HepG2 (cell line): ENCODE data around the gene LITAF. TPM values are rescaled to one million over a fixed set of nuclear protein-coding genes. Genes with fewer than 3 reads are reported as not detected.

Experiments used
- DR1 ChIP-seq: sonication (generic); formaldehyde crosslinking; IDR thresholded peaks from 2 replicates; pipeline ENCODE4 v1.8.0; 2021; ENCODE audit warnings: mild to moderate bottlenecking, missing genetic modification reagents, inconsistent platforms
- SIX4 ChIP-seq: sonication (generic); formaldehyde crosslinking; IDR thresholded peaks from 2 replicates; pipeline ENCODE4 v1.4.0; 2020; ENCODE audit warnings: missing genetic modification reagents
- TBP ChIP-seq: sonication (generic); formaldehyde crosslinking; IDR thresholded peaks from 2 replicates; pipeline ENCODE4 v1.5.0; 2020; ENCODE audit warnings: missing genetic modification reagents
- YEATS2 ChIP-seq: sonication (generic); formaldehyde crosslinking; IDR thresholded peaks from 2 replicates; pipeline ENCODE4 v1.4.0; 2020; ENCODE audit warnings: missing genetic modification reagents, borderline replicate concordance
- ZBTB8A ChIP-seq: sonication (generic); formaldehyde crosslinking; IDR thresholded peaks from 2 replicates; pipeline ENCODE4 v1.4.0; 2020; ENCODE audit warnings: mild to moderate bottlenecking, low read depth, missing genetic modification reagents, borderline replicate concordance
- ZNF33A ChIP-seq: sonication (generic); formaldehyde crosslinking; IDR thresholded peaks from 2 replicates; pipeline ENCODE4 v1.5.1; 2020; ENCODE audit warnings: missing genetic modification reagents, mild to moderate bottlenecking, moderate library complexity, borderline replicate concordance
- ZSCAN9 ChIP-seq: IDR thresholded peaks from 2 replicates; pipeline ENCODE4 v1.6.1; 2016; ENCODE audit warnings: borderline replicate concordance
- polyA plus RNA-seq, 8 experiments: library from polyadenylated mRNA; depleted of rRNA in 3 of 8; stranded (reverse) in 7 of 8; unstranded in 1 of 8; fragments of >200 nt; fragmentation: Illumina TruSeq in 4 of 8; extraction: Trizol in 4 of 8; gene quantifications; 2 replicates each; pipeline versions ENCODE4 v1.2.1 to v1.2.3, GENCODE V29; 2011 to 2016; ENCODE audit warnings: low read depth in 4 of 8, missing spikeins in 1 of 8, mixed read lengths in 1 of 8; ENCODE audit not compliant: insufficient read depth in 1 of 8
- total RNA-seq, 5 experiments: library from RNA; depleted of rRNA; stranded (reverse); fragments of >200 nt; fragmentation: Illumina TruSeq; extraction: Trizol; gene quantifications; 2 replicates each; pipeline ENCODE4 v1.2.3, GENCODE V29; 2016; ENCODE audit warnings: low read depth in 1 of 5
- TF ChIP-seq, protein P1 (sequence below): sonication (generic); formaldehyde crosslinking; IDR thresholded peaks from 2 replicates; pipeline ENCODE4 v1.5.0; 2020; ENCODE audit warnings: mild to moderate bottlenecking, missing genetic modification reagents, borderline replicate concordance
- TF ChIP-seq, protein P2 (sequence below): sonication (generic); formaldehyde crosslinking; IDR thresholded peaks from 2 replicates; pipeline ENCODE4 v1.4.0; 2020; ENCODE audit warnings: missing genetic modification reagents, borderline replicate concordance
- TF ChIP-seq, protein P3 (sequence below): sonication (generic); formaldehyde crosslinking; conservative IDR thresholded peaks from 2 replicates; pipeline ENCODE4 v1.4.0; 2020; ENCODE audit warnings: missing genetic modification reagents
- TF ChIP-seq, protein P4 (sequence below): sonication (generic); formaldehyde crosslinking; IDR thresholded peaks from 2 replicates; pipeline ENCODE4 v1.4.0; 2020; ENCODE audit warnings: missing genetic modification reagents

Gene LITAF
- total and polyA plus RNA-seq, 2 of the 13 experiments (the other 11 are each of a cell fraction or from before 2014, with no cell fraction given) = 80.1 to 141 TPM

DNA sequence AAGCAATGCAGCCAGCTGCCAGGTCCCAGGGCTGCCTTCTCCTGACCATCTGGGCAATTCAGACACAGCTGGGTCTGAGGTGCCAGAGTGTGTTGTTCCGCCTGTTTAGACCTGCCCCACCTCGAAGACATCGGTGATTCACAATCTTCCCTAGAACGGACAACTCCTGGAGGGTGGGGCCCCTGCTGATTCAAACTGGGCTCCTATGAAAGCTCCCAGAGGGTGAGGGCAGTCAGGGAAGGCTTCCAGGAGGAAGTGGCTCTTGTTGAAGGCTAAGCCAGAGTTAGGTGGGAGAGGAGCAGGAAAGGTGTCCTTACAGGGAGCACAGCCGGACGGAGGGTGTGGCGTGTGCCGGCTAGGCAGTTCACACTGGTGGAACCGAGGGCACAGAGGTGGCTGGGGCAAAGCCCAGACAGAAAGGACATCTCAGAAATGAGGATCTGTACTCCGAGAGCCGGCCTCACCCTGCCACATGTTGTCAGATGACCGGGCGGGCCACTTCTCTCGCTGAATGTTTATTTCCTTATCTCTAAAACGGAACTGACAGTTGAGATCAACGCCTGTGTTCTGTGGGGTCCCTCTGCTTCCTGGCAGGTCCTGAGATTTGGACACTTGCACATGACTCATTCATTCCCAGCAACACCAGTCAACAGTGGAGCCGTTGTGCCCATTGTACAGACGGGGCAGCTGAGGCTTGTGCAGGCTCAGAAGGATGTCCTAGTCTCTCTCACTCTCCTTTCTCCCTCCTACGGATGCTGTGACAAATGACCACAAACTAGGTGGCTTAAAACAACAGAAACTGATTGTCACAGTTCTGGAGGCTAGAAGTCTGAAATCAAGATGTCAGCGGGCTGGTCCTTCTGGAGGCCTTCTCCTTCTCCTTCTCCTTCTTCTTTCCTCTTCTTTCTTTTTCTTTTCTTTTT is 26.9 kb upstream of the LITAF start (continued):
- TF ChIP-seq, protein P1, sequence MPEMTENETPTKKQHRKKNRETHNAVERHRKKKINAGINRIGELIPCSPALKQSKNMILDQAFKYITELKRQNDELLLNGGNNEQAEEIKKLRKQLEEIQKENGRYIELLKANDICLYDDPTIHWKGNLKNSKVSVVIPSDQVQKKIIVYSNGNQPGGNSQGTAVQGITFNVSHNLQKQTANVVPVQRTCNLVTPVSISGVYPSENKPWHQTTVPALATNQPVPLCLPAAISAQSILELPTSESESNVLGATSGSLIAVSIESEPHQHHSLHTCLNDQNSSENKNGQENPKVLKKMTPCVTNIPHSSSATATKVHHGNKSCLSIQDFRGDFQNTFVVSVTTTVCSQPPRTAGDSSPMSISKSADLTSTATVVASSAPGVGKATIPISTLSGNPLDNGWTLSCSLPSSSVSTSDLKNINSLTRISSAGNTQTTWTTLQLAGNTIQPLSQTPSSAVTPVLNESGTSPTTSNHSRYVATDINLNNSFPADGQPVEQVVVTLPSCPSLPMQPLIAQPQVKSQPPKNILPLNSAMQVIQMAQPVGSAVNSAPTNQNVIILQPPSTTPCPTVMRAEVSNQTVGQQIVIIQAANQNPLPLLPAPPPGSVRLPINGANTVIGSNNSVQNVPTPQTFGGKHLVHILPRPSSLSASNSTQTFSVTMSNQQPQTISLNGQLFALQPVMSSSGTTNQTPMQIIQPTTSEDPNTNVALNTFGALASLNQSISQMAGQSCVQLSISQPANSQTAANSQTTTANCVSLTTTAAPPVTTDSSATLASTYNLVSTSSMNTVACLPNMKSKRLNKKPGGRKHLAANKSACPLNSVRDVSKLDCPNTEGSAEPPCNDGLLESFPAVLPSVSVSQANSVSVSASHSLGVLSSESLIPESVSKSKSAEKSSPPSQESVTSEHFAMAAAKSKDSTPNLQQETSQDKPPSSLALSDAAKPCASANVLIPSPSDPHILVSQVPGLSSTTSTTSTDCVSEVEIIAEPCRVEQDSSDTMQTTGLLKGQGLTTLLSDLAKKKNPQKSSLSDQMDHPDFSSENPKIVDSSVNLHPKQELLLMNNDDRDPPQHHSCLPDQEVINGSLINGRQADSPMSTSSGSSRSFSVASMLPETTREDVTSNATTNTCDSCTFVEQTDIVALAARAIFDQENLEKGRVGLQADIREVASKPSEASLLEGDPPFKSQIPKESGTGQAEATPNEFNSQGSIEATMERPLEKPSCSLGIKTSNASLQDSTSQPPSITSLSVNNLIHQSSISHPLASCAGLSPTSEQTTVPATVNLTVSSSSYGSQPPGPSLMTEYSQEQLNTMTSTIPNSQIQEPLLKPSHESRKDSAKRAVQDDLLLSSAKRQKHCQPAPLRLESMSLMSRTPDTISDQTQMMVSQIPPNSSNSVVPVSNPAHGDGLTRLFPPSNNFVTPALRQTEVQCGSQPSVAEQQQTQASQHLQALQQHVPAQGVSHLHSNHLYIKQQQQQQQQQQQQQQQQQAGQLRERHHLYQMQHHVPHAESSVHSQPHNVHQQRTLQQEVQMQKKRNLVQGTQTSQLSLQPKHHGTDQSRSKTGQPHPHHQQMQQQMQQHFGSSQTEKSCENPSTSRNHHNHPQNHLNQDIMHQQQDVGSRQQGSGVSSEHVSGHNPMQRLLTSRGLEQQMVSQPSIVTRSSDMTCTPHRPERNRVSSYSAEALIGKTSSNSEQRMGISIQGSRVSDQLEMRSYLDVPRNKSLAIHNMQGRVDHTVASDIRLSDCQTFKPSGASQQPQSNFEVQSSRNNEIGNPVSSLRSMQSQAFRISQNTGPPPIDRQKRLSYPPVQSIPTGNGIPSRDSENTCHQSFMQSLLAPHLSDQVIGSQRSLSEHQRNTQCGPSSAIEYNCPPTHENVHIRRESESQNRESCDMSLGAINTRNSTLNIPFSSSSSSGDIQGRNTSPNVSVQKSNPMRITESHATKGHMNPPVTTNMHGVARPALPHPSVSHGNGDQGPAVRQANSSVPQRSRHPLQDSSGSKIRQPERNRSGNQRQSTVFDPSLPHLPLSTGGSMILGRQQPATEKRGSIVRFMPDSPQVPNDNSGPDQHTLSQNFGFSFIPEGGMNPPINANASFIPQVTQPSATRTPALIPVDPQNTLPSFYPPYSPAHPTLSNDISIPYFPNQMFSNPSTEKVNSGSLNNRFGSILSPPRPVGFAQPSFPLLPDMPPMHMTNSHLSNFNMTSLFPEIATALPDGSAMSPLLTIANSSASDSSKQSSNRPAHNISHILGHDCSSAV (CRISPR knock-in tag) = no peak
- TF ChIP-seq ZBTB8A (no peak), TBP (CRISPR knock-in tag) (0 out of 2 replicates have a peak, but pooled peaks have one; percentile 29), ZSCAN9 (CRISPR knock-in tag) (peak; percentile 56; the same call in 1 of the 2 replicates), ZNF33A (CRISPR knock-in tag) (no peak), DR1 (CRISPR knock-in tag) (no peak), YEATS2 (CRISPR knock-in tag) (peak; percentile 29; the same call in 1 of the 2 replicates), SIX4 (CRISPR knock-in tag) (no peak)
- TF ChIP-seq, protein P2, sequence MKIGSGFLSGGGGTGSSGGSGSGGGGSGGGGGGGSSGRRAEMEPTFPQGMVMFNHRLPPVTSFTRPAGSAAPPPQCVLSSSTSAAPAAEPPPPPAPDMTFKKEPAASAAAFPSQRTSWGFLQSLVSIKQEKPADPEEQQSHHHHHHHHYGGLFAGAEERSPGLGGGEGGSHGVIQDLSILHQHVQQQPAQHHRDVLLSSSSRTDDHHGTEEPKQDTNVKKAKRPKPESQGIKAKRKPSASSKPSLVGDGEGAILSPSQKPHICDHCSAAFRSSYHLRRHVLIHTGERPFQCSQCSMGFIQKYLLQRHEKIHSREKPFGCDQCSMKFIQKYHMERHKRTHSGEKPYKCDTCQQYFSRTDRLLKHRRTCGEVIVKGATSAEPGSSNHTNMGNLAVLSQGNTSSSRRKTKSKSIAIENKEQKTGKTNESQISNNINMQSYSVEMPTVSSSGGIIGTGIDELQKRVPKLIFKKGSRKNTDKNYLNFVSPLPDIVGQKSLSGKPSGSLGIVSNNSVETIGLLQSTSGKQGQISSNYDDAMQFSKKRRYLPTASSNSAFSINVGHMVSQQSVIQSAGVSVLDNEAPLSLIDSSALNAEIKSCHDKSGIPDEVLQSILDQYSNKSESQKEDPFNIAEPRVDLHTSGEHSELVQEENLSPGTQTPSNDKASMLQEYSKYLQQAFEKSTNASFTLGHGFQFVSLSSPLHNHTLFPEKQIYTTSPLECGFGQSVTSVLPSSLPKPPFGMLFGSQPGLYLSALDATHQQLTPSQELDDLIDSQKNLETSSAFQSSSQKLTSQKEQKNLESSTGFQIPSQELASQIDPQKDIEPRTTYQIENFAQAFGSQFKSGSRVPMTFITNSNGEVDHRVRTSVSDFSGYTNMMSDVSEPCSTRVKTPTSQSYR (CRISPR knock-in tag) = no peak; the same call in 1 of the 2 replicates
- TF ChIP-seq, protein P3, sequence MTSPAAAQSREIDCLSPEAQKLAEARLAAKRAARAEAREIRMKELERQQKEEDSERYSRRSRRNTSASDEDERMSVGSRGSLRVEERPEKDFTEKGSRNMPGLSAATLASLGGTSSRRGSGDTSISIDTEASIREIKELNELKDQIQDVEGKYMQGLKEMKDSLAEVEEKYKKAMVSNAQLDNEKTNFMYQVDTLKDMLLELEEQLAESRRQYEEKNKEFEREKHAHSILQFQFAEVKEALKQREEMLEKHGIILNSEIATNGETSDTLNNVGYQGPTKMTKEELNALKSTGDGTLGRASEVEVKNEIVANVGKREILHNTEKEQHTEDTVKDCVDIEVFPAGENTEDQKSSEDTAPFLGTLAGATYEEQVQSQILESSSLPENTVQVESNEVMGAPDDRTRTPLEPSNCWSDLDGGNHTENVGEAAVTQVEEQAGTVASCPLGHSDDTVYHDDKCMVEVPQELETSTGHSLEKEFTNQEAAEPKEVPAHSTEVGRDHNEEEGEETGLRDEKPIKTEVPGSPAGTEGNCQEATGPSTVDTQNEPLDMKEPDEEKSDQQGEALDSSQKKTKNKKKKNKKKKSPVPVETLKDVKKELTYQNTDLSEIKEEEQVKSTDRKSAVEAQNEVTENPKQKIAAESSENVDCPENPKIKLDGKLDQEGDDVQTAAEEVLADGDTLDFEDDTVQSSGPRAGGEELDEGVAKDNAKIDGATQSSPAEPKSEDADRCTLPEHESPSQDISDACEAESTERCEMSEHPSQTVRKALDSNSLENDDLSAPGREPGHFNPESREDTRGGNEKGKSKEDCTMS (CRISPR knock-in tag) = no peak
- TF ChIP-seq, protein P4, sequence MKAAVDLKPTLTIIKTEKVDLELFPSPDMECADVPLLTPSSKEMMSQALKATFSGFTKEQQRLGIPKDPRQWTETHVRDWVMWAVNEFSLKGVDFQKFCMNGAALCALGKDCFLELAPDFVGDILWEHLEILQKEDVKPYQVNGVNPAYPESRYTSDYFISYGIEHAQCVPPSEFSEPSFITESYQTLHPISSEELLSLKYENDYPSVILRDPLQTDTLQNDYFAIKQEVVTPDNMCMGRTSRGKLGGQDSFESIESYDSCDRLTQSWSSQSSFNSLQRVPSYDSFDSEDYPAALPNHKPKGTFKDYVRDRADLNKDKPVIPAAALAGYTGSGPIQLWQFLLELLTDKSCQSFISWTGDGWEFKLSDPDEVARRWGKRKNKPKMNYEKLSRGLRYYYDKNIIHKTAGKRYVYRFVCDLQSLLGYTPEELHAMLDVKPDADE (CRISPR knock-in tag) = no peak
